HG02678 (cell line): ENCODE results near the gene PRSS21.

Source experiments
- ATAC-seq: cut with Tn5 transposase; IDR thresholded peaks from one replicate; pipeline ENCODE4 v1.9.1; 2021; ENCODE audit warnings: mild to moderate bottlenecking, moderate library complexity; ENCODE audit not compliant: unreplicated experiment

PRSS21 gene

DNA sequence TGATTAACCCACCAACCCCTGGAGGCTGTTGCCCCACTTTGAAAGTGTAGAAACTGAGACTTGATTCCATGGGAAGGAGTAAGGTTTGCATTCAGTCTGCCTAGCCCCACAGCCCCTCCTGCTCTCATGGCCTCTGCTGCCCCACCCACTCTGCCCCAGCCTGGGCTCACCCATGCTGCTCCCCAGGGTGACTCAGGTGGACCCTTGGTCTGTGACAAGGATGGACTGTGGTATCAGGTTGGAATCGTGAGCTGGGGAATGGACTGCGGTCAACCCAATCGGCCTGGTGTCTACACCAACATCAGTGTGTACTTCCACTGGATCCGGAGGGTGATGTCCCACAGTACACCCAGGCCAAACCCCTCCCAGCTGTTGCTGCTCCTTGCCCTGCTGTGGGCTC is 12.3 kb upstream of the PRSS21 start:
- ATAC-seq, result no peak

DNA sequence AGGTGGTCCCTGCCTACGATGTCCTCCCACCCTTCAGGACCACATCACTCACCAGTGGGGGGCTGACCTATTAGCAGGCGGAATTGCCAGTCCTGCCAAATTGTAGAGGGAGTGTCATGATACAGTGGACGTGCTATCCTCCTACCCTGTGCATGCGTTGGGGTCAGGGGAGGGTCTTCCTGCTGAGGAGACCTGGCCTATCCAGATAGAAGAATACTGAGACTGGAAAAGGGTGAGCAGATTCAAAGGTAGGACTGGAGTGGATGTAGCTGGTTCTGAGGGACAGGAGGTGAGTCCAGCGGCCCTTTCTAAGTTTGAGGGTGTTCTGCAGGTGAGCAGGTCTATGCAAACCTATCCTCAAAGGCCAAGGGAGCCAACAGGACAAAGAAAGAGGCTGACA is 10.8 kb upstream of the PRSS21 start:
- ATAC-seq, result no peak

DNA sequence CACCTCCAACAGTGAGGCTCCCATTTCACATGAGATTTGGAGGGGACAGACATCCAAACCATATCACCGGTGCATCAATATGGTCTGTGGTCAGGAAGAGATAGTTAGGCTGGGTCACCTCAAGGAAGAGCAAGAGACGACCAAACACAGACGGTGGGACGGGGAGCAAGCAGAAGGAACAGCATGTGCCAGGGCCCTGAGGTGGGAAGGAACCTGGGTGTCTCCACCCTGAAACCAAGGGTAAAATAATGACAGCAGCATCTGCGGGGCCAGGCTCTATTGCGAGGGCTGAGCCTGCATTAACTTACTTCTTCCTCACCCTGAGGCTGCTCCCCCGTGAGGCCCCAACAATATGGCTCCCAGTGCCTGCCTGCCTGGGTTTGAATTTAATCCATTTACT is 8.9 kb upstream of the PRSS21 start:
- no peak for ATAC-seq

DNA sequence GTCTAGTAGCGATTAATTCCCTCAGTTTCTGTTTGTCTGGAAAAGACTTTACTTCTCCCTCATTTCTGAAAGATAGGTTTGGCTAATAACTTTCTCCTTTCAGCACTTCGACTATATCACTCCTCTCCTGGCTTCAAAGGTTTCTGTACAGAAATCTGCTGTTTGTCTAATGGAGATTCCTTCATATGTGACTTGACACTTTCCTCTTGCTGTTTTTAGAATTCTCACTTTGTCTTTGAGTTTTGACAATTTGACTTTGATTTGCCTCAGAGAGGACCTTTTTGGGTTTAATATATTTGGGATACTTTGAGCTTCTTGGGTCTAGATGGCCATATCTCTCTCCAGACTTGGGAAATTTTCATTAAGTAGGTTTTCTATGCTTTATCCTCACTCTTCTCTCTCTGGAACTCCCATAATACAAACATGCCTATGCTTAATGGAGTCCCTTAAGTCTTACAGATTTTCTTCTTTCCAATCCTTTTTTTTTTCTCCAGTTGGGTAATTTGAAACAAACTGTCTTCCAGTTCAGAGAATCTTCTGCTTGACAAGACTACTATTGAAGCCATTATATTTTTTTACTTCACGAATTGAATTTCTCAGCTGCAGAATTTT is 7.8 kb upstream of the PRSS21 start:
- no peak for ATAC-seq

DNA sequence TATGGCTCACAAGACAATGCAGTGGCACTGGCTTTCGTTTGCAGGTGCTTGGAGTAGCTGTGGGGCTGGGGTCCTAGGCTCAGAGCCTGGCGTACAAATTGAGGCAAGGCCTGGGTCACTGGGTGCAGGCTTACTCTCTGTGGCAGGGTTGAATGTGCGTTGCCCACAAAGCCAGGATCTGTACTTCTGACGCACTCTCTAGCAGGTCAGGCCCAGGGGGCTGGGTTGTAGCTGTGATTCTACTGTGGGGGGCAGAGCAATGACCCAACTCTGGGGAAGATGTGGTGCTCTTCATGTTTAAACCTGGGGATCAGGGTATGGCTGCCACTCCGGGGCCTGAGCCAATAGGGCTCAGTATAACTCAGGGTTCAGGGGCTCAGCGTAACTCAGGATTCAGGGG is 6.4 kb upstream of the PRSS21 start:
- no peak for ATAC-seq

DNA sequence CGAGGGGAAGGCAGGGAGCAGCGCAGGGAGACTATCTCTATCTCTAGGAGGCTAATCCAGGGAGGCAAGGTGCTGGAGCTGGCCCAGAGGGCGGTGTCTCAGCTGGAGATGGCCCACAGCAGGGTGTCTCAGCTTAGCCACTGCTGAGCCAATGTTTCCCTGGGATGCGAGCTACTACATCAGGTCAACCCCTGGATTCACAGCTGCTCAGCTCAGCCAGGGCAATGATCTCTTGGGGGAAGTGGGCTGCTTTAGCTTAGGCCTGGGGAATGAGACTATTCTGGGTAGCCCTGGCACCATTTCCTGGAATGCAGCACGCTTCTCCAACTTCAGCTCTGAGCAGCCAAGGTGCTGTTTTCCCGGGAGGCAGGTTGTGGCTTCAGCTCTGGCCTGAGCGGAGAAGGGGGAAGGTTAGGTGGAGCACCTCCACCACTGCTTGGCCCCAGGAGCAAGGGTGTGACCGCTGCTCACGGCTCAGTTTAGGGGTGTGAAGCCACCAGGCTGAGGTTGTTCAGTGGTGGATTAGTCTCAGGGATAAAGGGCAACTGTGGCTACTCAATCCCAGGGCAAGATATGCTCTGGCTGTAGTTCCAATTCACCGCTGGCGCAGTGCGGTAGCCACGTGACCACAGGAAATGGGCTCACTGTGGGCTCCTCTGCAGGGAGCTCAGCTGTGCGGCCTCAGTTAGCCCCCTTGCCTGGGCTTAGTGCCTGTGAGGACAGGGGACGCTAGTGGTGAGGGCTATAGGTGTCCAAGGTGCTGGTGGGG is 5.2 kb upstream of the PRSS21 start:
- no peak for ATAC-seq

DNA sequence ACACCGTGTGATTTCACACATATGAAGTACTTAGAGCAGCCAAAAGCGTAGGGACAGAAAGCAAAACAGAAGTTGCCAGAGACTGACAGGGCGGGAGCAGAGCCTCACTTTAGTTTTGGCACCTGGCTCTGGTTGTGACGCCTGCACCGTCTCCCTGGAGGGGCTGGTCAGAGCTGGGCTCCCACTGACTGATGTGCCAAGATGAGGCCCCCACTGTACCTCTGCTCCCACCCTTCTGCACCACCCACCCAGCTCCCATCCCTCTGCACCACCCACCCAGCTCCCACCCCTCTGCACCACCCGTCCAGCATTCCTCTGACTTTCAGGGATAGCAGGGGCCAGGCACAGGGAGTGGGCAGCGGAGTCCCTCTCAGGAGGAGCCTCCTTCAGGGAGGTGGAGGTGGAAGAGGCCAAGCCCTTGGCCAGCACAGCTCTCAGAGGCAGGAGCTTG is 3.2 kb upstream of the PRSS21 start:
- ATAC-seq, result no peak

DNA sequence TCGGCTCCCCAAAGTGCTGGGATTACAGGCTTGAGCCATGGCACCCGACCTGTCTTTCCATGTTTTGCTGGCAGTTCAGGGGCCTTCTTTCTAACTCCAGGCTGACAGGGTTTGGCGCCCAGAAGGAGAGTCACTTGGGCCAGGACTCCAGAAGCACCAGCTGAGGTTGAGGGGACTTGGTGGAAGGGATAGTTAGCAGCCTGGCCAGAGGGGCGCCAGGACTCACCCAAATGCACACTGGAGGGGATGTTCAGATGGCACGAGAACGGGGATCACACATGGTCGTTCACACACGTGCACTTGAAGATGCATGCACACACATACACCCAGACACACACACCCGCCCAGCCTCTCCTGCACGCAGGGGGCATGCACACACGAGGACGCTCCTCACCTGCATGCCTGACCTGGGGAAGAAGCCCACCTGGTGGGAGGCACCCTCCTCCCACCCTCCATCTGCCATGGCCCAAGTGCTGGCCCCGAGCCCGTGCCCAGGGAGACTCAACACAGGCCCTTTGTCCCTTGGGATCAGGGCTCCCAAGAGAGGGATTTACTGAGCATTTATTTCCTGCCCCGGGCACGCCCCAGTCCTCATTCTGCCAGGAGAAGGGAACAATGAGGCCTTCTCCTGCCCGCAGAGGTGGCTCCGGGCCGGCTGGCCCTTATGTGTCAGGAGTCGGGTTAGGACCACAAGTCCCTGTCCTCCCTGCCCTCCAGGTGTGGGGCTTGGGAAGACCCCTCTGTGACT is 2.3 kb upstream of the PRSS21 start:
- no peak for ATAC-seq

DNA sequence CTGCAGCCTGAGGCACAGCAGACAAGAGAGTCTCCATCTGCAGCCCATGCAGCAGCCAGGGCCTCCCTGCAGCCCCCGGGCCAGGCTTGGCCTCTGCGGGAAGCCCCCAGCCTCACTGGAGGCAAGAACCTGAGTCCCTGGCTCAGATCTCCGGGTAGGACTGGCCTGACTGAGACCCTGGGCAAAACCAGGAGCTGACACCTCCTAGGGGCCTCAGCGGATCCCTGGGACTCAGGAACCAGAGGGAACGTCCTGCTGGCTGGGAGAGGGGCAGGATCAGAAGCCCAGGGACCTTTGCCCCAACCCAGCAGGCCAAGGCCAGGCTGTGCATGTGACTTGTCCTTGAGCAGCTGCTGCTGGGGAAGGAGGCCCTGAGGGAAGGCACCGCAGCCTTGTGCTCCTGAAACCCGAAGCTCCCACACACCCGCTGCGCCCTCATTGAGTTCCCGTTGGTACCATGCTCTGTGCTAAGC is 1.7 kb upstream of the PRSS21 start:
- ATAC-seq, result no peak

DNA sequence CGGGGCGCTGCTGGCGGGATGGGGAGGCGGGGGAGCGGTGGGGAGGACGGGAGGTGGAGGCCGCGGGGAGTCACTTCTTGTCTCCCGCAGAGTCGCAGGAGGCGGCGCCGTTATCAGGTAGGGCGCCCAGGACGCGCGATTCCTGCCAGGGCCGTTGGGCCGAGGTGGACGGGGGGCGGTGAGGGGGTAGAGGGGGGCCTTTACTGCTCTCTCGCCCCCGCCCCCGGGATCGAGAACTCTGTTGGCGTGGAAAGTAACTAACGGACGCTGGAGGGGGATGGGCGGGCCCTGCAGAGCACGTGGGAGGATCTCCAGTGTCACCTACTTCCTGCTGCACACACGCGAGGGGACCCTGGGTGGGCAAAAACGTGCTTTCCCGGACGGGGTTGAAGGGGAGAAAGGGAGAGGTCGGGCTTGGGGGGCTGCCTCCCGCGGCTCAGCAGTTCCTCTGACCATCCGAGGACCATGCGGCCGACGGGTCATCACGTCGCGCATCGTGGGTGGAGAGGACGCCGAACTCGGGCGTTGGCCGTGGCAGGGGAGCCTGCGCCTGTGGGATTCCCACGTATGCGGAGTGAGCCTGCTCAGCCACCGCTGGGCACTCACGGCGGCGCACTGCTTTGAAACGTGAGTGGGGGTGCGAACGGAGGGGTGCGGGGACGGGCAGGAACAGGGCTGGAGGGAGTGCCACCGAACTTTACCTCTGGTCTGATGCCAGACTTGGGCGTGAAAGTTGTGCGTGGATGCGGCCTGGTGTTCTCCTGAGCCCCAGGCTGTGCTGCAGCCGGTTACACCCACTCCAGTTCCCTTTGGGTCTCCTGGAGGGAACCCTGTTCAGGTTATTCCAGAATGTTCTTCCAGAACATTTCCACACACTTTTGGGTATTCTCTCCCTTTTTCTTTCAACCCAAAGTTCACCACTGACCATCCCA is 569 bp downstream of the PRSS21 start:
- no peak for ATAC-seq

DNA sequence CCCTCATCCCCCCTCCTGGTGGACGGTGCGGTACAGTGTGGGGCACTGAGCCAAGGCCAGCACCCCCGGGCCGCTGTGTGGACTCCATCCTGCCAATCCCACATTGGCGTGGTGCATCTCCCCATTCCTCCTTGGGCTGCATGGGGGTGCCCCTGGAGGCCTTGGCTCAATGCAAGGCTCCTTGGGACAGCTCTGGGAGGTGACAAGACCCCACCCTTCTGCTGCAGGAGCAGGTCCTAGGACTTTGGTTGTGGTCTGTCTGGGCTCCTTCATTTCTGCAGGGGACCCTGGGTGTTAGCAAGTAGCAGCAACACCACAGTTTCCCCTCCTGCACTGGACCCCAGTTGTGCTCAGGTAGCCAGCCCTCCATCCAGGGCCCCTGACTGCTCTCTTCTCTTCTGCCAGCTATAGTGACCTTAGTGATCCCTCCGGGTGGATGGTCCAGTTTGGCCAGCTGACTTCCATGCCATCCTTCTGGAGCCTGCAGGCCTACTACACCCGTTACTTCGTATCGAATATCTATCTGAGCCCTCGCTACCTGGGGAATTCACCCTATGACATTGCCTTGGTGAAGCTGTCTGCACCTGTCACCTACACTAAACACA is 1.3 kb downstream of the PRSS21 start:
- no peak for ATAC-seq

DNA sequence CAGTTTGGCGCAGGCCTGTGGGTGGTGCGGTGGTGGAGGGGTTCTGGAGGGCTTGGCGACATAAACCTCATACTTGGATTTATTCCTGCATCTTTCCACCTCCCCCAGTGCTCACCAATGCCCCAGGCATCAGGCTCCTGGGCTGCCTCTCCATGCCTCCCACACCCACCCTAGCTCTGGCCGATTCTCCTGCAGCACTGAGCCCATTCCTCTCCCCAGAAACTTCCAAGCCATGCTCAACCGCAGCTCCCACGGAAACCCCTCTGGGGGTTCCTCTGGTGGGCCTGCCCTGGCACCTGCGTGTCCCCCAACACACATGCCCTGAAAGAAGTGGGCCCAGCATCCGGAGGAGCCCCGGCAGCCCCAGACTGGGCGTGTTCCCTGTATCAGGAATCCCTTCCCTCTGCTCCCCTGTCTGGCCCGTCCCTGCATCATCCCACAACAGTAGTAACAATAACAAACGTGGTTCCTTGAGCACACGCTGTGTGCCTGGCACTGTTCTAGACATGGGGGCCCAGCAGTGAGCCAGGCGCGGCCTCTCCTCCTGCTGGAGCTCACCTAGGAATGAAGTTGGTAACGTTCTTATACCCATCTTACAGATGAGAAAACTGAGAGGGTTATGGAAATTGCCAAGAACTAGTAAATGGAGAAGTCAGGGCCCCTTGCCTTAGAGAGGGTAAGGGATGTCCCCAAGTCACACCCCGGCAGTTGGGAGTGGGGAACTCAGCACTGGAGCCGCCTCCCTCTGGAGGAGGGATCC is 2.3 kb downstream of the PRSS21 start:
- ATAC-seq, result no peak

DNA sequence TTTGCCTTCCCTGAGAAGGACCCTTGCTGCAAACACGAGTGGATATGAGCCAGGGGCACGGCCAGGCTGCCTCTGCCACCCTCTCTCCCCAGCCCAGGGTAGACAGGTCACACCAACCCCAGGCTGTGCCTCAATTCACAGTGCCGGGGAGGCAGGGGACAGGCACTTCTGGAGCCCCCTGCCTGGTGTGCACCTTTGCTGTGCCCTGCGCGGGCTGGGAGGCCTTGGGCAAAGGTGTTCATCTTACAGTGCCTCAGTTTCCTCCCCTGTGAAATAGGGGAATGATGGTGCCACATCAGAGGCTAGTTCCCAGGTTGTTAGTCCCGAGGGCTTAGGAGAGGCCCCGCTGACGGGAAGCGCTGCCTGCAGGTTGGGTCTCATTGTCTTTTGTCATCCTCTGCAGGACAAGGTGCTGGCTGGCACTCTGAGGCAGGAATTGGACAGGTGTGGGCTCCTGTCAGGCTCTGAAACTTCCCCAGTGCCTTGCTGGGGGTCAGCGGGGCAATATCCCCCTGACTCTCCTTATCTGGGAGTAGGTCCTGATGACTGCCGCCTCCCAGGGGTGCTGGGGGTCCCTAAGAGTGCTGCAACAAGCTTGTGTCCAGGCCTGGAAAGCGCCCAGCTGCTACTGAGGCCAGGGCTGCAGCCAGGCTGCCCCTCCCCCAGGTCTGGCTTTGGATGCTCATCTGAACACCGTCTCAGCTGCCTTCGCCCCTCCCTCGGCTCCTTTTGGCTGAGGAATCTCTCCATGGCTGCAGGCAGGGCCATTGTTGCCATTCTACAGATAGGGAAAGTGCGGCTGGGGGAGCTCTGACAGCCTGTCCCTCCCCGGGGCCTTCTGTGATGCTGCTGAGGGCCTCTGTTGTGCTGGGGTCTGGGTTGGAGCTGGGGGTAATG is 3.1 kb downstream of the PRSS21 start:
- ATAC-seq, result no peak

DNA sequence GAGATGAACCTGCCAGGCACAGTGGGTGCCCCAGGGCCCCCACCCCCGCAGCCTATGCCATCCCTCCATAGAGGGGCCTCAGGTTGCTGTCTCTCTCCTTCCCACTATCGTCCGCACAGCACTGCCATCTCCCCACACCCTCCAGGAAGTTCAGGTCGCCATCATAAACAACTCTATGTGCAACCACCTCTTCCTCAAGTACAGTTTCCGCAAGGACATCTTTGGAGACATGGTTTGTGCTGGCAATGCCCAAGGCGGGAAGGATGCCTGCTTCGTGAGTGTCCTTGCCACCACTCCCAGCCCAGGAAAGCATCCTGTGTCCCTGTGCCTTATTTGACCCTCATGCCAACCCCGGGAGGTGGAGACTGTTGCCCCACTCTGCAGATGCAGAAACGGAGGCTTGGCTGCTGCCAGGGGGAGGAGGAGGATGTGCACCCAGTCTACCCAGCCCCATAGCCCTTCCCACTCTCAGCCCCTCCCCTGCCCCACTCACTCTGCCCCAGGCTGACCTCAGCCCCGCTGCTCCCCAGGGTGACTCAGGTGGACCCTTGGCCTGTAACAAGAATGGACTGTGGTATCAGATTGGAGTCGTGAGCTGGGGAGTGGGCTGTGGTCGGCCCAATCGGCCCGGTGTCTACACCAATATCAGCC is 3.9 kb downstream of the PRSS21 start:
- no peak for ATAC-seq

DNA sequence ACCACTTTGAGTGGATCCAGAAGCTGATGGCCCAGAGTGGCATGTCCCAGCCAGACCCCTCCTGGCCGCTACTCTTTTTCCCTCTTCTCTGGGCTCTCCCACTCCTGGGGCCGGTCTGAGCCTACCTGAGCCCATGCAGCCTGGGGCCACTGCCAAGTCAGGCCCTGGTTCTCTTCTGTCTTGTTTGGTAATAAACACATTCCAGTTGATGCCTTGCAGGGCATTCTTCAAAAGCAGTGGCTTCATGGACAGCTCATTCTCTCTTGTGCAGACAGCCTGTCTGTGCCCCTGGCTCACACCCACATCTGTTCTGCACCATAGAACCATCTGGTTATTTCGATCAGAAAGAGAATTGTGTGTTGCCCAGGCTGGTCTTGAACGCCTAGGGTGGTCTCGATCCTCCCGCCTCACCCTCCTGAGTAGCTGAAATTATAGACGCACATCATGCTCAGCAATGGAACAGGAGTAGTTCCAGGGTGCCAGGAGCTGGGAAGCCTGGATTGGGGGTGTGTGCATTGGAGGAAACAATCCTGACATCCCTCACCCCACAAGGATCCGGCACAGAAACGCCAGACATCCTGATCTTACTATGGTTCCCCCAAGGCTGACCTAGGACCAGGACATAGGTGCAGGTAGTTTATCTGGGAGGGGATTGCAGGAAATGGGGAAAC is 4.6 kb downstream of the PRSS21 start:
- no peak for ATAC-seq

DNA sequence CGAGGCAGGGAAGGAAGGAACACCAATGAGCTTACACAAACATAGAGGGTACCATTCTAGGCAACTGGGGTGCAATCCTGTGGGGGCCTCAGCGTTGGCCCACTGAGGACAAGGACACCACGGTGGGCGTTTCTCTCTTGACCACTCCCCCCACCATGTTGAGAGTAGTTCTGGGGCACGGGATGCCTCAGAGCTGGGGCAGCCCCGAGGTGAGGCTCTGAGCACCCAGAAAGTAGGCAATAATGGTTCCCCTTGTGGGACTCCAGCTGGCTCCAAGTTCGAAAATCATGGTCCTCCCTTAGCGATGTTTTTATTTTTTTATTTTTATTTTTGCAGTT is 5.1 kb downstream of the PRSS21 start:
- no peak for ATAC-seq

DNA sequence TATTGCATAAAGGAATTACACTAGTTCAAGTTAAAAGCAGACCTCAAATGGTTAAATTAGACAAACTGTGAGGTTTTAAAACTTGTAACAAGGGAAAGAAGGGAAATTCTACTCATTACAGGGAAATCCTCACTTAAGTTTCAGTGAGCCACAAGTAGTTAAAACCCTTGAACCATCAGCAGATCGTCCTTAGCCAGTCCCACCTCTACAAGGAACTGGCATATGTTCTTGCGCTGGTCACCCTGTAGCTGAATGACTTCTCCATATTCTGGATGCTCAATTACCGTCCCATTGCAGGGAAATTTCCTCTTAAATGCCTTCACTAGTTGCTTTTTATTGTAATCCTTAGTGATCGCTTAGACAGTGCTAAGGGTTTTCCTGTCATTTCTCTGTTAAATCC is 5.5 kb downstream of the PRSS21 start:
- ATAC-seq, result no peak

DNA sequence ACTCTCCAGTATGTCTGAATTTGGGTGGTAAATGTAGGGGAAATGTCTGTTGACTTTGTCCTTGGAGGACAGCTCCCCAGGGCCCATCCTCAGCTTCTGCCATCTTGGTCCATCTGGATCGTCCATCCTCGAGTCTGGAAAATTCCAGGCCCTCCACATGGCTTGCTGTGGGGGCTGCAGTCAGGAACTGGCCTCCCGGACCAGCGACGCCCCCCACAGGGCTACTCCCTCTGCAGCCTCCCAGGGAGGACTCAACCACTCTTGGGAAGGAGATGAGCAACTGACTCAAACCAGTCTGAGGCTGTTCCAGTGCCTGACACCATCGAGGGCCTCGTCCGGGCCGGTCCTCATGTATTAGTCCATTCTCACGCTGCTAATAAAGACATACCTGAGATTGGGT is 7.6 kb downstream of the PRSS21 start:
- ATAC-seq, result no peak
